GM19467 (cell line): ENCODE measurements around the gene RILPL1.
"Not testable (repeated sequence)": the region's sequence is repeated elsewhere in the genome, so short reads cannot be mapped to it uniquely, and the experiment has no call there.

Source experiments
- ATAC-seq: cut with Tn5 transposase; IDR thresholded peaks from one replicate; pipeline ENCODE4 v1.9.1; 2021; ENCODE audit warnings: mild to moderate bottlenecking, moderate library complexity; ENCODE audit not compliant: unreplicated experiment

Gene RILPL1

GRCh38 chr12:123530668-123531067 is 2.9 kb downstream of the RILPL1 start:
- ATAC-seq: no peak

- ATAC-seq: no peak
Measured at GRCh38 chr12:123529686-123530085, 3.8 kb downstream of the RILPL1 start.

DNA sequence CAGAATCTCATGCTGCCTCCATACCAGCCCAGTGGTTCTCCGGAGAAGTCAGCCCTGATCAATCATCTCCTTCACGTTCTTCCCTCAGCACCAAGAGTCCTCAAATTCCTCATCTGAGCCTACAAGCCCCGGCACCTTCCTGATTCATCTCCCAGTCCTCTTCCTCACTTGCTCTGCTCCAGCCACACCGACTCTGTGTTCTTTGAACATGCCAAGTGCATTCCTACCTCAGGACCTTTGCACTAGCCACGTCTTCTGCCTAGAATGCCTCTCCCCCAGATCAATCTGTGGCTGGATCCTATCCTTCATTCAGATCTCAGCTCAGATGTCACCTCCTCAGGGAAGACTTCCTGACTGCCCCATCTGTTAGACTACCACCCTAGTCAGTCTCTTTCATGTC is 4.7 kb downstream of the RILPL1 start:
- no peak for ATAC-seq

DNA sequence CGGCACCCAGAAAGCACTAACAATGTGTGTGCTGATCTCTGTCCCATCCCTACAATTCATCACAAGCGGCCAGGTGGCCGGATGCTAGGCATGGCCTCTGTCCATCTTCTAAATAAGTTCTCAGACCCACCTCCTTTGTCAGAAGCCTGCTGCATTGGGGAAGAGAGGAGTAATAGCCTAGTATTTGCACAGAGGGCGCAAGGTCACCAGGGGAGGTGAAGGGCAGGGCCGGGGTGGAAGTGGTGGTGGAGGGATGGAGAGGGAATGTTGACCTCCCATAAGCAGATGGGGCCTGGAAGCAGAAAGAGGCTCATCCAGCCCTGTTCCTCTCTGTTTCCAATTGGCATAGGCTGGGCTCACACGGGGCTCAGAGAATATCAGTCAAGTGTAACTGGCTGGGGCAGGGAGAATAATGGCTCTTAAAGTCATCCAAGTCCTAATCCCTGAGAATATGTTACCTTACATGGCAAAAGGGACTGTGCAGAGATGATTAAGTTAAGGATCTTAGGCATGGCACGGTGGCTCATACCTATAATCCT is 6.9 kb downstream of the RILPL1 start:
- no peak for ATAC-seq

DNA sequence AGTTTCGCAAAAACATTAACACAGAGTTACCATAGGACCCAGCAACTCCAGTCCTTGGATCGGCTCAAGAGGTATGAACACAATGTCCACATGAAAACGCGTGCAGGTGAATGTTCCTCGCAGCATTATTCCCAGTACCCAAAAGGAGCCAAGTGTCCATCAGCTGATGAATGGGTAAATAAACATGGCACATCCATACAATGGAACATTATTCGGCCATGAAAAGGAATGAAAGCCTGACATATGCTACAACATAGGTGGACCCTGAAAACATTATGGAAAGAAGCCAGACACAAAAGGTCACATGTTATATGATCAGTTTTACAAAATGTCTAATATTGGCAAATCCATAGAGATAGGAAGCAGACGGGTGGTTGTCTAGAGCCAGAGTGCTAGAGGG is 9.1 kb downstream of the RILPL1 start:
- no peak for ATAC-seq

- no peak for ATAC-seq
Measured at GRCh38 chr12:123523518-123523917, 10.0 kb downstream of the RILPL1 start.

DNA sequence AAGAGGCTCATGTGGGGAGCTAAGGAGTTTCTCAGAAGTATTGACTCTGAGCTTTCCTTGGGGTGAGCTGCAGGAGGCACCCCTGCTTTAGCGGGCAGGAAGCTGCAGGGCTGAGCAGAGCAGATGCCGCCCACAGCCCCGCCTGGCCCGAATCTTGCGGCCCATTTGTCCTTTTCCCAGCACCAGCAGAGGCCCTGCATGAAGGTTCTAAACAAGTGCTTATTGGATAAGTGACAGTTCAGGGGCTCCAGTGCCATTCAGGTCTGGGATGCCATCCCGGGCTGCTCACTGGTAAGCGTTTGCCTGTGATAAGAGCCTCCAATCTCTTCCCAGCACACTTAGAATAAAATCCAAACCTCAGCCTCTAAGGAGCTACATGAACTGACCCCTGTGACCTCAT is 11.4 kb downstream of the RILPL1 start:
- ATAC-seq: no peak

DNA sequence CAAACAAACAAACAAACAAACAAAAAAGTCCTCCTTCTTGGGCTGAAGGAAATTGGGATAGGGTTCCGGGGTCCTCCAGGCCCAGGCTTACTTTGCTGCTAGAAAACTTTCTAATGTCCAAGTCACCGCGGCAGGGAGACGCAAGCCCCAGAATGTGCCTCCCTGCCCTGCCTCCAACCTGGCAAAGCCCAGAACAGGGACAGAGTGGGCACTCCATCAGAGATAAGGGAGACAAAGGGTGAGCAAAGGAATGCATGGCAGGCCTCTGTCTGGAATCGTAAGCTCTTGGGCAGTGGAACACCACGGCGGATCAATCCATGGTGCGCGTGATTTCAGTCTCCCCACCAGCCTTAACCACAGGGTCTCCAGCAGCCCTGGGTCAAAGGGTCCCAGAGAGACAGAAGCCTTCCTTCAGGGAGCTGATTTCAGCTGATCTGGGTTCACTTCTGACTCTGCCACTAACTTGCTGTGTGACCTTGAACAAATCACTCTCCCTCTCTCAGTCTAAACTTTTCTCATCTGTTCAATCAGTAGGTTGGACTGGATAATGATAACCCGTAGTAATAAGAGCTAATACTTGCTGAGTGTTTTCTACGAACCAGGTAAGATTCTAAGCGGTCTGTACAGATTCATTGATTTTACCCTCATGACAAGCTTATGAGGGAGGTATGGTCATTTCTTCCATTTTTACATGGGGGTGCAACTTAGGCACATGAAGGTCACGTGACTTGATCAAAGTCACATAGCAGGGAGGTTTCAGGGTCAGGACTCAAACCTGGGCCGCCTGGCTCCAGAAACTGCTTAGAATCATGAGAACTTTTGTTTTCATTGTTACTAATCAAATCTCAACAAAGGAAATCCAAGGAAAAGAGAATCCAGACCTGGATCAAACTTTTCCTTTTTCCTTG is 12.7 kb downstream of the RILPL1 start:
- ATAC-seq: no peak

DNA sequence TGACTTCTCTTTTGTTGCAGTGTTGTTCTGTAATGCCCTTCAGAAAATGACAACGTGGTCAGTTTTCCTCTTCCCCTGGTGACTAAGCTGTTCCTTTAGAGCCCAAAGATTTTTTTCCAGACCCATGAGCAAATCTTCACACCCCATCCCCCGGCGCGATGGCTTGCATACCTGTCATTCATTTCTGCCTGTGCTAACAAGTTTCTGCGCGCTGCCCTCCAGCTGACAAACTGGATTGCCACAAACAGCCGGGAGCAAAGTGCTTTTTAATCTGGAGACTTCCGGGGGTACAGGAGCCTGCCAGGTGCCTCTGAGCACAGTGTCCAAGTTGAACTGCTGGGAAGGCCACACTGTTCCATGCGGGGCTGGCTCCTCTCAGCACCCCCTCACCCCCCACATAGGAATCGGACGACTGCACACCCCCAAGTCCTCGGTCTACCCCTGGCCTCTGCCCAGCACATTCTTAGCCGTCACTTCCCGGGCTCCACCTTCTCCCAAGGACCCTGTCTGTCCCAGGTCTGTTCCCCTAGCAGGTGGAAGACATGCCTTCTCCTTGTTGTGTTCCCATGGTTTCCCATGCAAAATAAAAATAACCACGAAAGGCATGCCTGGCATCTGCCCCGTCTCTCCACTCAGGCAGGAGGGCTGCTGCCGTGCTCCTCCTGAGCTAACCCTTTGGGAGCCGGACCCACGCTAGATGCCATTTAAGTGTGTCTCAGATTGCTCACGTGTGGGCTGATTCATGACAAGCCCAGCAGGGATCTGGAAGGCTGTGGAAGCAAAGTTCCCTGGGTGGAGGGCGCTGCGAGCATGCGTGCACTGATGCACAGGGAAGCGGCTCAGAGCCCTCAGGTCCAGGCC is 14.1 kb downstream of the RILPL1 start:
- no peak for ATAC-seq

DNA sequence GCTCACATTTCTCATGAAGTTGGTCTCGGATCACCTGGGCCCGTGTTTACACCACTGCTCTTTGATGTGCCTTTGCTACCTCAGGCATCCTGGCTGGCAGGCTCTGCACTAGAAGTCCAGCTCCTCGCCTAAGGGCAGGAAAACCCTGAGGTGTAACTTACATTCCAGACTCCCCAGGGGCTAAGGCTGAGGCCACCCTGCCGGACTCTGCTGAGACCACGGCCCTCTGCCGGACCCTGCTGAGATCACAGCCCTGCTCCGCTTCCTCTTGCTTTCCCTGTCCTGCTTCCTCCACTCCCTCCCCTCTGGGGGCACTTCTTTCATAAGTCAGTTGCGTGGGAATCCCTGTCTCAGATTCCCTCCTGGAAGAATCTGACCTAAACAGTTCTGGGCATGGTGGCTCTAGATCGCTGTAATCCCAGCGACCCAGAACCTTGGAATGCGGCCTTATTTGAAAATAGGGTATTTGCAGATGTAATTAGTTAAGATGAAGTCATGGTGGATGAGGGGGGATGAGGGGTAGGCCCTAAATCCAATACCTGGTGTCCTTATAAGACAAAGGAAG is 17.2 kb downstream of the RILPL1 start:
- no peak for ATAC-seq

DNA sequence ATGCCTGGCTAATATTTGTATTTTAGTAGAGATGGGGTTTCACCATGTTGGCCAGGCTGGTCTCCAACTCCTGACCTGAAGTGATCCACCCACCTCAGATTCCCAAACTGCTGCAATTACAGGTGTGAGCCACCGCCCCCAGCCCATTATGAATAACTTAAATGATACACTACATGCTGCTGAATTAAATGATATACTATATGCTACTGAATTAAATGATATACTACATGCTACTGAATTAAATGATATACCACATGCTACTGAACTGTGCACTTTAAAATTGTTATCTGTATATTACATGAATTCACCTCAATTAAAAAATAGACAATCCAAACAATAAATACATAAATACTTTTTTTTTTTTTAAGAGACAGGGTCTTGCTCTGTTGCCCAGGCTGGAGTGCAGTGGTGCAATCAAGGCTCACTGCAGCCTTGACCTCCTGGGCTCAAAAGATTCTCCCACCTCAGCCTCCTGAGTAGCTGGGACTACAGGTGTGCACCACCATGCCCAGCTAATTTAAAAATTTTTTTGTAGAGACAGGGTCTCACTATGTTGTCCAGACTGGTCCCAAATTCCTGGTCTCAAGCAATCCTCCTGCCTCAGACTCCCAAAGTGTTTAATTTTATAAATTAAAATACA is 18.8 kb downstream of the RILPL1 start:
- not testable (repeated sequence) for ATAC-seq

- no peak for ATAC-seq
Measured at GRCh38 chr12:123513805-123514204, 19.7 kb downstream of the RILPL1 start.

GRCh38 chr12:123512838-123513665 is 20.5 kb downstream of the RILPL1 start:
- no peak for ATAC-seq

DNA sequence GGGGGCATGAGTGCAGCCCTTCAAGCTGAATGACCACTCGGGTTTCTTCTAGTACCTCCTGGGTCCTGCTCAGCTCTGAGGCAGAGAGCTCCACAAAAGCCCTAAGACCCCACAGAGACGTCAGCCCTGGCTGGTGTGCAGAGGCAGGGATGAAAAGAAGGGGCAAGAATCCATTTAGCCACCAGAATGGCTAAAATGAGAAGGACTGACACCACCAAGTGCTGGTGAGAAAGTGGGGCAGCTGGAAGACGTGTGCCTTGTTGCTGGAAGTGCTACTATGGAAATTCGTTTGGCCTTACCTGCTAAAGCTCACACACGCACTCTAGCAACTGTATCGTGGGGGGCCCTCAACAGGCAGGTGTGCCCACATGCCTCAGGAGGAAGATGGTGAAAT is 26.7 kb downstream of the RILPL1 start:
- ATAC-seq: no peak

GRCh38 chr12:123506059-123506842 is 27.3 kb downstream of the RILPL1 start:
- no peak for ATAC-seq

- ATAC-seq: no peak
Measured at GRCh38 chr12:123502163-123502704, 31.3 kb downstream of the RILPL1 start.

- ATAC-seq: no peak
Measured at GRCh38 chr12:123499332-123499731, 34.2 kb downstream of the RILPL1 start.

DNA sequence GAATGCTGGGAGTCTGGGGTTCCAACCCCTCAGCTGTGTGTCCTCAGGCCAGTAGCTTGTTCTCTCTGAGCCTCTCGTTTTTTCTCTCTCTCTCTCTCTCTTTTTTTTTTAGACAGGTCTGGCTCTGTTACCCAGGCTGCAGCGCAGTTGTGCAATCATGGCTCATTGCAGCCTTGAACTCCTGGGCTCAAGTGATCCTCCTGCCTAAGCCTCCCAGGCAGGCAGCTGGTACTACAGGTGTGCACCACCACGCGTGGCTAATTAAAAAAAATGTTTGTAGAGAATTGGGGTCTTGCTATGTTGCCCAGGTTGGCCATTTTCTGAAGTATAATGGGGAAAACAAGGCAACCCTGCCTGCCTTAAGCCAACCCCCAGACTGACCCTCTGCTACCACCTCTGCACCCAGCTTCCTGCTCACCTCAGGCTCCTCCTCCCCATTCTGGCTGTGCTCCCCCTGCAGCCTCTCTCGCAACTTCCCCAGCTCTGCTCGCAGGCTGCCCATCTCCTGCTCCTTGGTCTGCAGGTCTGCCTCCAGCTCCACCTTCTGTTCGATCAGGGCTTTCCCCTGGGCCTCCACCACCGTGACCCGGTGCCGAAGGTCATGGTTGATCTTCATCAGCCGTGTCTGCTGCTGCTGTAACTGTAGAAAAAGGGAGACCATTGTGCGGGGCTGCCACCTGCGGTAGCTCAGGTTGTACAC is 35.2 kb downstream of the RILPL1 start:
- ATAC-seq: no peak
